ENCODE results near the gene METTL21A. TPM values are rescaled to one million over a fixed set of nuclear protein-coding genes. Genes with fewer than 3 reads are reported as not detected.

Gene METTL21A
- total RNA-seq, 2 donors from 2014 or later: 5.3 to 17.4 TPM

- H3K4me1 ChIP-seq: peaks cover 9% of the 10 kb centered on the region
- no peak overlapping the region for H3K4me3 ChIP-seq
- no peaks in the 10 kb centered on the region for H3K36me3 ChIP-seq (replicated peaks in 1 of 2; ENCODE audit: insufficient read depth in 1 of 2, low read depth in 2 of 2)
- ATAC-seq (no peak), DNase-seq (no peak)
- intact Hi-C loops (cut with DNase I): no loop called here
- TF ChIP-seq POLR2A (IDR thresholded peaks at IDR 0.05) (no peak), CTCF (IDR thresholded peaks at IDR 0.05) (no peak)
- H3K27me3 ChIP-seq: no peaks in the 10 kb centered on the region
- no peak overlapping the region for H3K27ac ChIP-seq
- WGBS, 2 donors: 56 to 60% methylated on average over 1 of the region's 1 CpG
- no peaks in the 10 kb centered on the region for H3K9me3 ChIP-seq
Observed at GRCh38 chr2:207629553-207629952, 4.4 kb upstream of the METTL21A start.

GRCh38 chr2:207624185-207625013 is 795 bp downstream of the METTL21A start:
- intact Hi-C loops (cut with DNase I): no loop called here
- H3K4me1 ChIP-seq: peaks cover 21% of the 10 kb centered on the region
- peak; percentile 62 to 74 (median 68) for DNase-seq
- 0% methylated on average over 30 to 47 of the region's 47 CpGs for WGBS, 2 donors
- H3K27ac ChIP-seq: peak overlapping the region; percentile 91 to 94 (median 92)
- TF ChIP-seq POLR2A (IDR thresholded peaks at IDR 0.05) (peak in 2 of 3 donors; percentile 73 to 74), CTCF (IDR thresholded peaks at IDR 0.05) (no peak)
- ATAC-seq: peak; percentile 45
- H3K36me3 ChIP-seq (replicated peaks in 1 of 2; ENCODE audit: insufficient read depth in 1 of 2, low read depth in 2 of 2): no peaks in the 10 kb centered on the region
- peak overlapping the region; percentile 21 to 89 for H3K4me3 ChIP-seq
- no peaks in the 10 kb centered on the region for H3K9me3 ChIP-seq
- no peaks in the 10 kb centered on the region for H3K27me3 ChIP-seq

GRCh38 chr2:207621501-207622039 is 3.6 kb downstream of the METTL21A start:
- Histone ChIP-seq H3K4me3 (no peak overlapping the region), H3K27ac (no peak overlapping the region), H3K36me3 (replicated peaks in 1 of 2; ENCODE audit: insufficient read depth in 1 of 2, low read depth in 2 of 2) (no peaks in the 10 kb centered on the region), H3K4me1 (peaks cover 19% of the 10 kb centered on the region), H3K9me3 (no peaks in the 10 kb centered on the region), H3K27me3 (no peaks in the 10 kb centered on the region)
- intact Hi-C loops (cut with DNase I): no loop called here
- 86 to 87% methylated on average over 10 of the region's 10 CpGs for WGBS, 2 donors
- DNase-seq (no peak), ATAC-seq (no peak)
- TF ChIP-seq CTCF (IDR thresholded peaks at IDR 0.05) (no peak), POLR2A (IDR thresholded peaks at IDR 0.05) (no peak)

- no peak overlapping the region for H3K4me3 ChIP-seq
- no peaks in the 10 kb centered on the region for H3K27me3 ChIP-seq
- no peaks in the 10 kb centered on the region for H3K36me3 ChIP-seq (replicated peaks in 1 of 2; ENCODE audit: insufficient read depth in 1 of 2, low read depth in 2 of 2)
- H3K9me3 ChIP-seq: no peaks in the 10 kb centered on the region
- 36 to 41% methylated on average over 4 of the region's 4 CpGs for WGBS, 2 donors
- TF ChIP-seq CTCF (IDR thresholded peaks at IDR 0.05) (no peak), POLR2A (IDR thresholded peaks at IDR 0.05) (no peak)
- H3K4me1 ChIP-seq: peaks cover 12% of the 10 kb centered on the region
- DNase-seq: no peak
- no peak for ATAC-seq
- H3K27ac ChIP-seq: peak overlapping the region in 1 of 4 donors; percentile 13
- intact Hi-C loops (cut with DNase I): no loop called here
Observed at GRCh38 chr2:207619764-207620203, 5.4 kb downstream of the METTL21A start.
